NCI-H510A treated with DMSO at 0.1 percent for 48 hours (cell line): ENCODE measurements around the gene LYZ.
A peak's percentile ranks its signal among the peaks of the same experiment; 100 is the strongest.
"Not testable (repeated sequence)": the region's sequence is repeated elsewhere in the genome, so short reads cannot be mapped to it uniquely, and the experiment has no call there.

Experiments used
- DNase-seq: peaks from one replicate; lab custom pipeline; 2025; lab: John Stamatoyannopoulos, UW

The LYZ gene

GRCh38 chr12:69348162-69348938 lies at the start of gene LYZ:
LYZ (plus strand) TSS chr12:69348381; CDS start chr12:69348409, 28 bp downstream.
- no peak for DNase-seq

GRCh38 chr12:69298947-69299346 lies 49.2 kb upstream of the LYZ start:
- no peak for DNase-seq

GRCh38 chr12:69304284-69304683 lies 43.9 kb upstream of the LYZ start:
- DNase-seq: no peak

GRCh38 chr12:69309461-69309860 lies 38.7 kb upstream of the LYZ start:
- no peak for DNase-seq

DNA sequence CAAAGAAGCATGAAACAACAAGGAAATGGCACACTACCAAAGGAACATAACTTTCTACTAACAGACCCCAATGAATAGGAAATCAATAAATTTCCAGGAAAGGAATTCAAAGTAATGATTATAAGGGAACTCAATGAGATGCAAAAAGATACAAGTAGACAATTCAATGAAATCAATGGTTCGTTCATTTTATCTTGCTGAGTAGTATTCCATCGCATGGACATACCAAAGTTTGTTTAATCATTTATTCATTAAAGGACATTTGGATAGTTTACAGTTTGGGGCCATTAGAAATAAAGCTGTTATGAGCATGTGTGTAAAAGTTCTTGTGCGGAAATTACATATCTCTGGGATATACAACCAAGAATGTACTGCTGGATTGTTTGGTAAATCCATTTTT lies 35.0 kb upstream of the LYZ start:
- no peak for DNase-seq

DNA sequence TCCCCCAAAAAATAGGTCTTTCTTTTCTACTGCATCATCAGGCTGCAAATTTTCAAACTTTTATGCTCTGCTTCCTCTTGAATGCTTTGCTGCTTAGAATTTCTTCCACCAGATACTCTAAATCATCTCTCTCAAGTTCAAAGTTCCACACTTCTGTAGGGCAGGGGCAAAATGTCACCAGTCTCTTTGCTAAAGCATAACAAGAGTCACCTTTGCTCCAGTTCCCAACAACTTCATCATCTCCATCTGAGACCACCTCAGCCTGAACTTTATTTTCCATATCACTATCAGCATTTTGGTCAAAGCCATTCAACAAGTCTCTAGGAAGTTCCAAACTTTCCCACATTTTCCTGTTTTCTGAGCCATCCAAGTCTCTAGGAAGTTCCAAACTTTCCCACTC lies 31.4 kb upstream of the LYZ start:
- DNase-seq: not testable (repeated sequence)

GRCh38 chr12:69317233-69317632 lies 30.9 kb upstream of the LYZ start:
- not testable (repeated sequence) for DNase-seq

DNA sequence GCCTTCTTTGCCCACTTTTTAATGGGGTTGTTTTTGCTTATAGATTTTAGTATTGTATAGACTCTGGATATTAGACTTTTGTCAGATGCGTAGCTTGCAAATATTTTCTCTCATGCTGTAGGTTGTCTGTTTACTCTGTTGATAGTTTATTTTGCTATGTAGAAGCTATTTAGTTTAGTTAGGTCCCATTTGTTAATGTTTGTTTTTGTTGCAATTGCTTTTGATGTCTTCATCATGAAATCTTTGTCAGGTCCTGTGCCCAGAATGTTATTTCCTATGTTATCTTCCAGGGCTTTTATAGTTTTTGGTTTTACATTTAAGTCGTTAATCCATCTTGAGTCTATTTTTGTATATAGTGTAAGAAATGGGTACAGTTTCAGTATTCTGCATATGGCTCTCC lies 30.0 kb upstream of the LYZ start:
- no peak for DNase-seq

DNA sequence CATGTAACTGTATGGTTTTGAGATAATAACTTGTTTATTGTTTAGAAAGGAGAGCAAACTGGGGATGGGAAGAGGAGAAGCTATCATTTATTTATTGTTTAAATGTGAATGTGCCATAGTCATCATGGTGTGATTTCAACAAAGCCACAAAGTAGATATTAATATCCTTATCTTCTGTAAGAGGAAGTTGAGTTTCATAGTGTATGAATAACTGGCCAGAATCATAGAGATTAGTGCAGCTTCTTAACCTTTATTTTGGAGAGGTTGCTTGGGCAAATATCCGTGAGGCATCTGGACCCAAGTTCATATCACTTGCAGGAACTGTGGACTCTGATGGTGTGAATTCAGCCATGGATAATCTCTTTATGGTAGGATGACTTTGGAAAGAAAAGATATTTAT lies 26.8 kb upstream of the LYZ start:
- DNase-seq: no peak

GRCh38 chr12:69324797-69325466 lies 23.2 kb upstream of the LYZ start:
- no peak for DNase-seq

DNA sequence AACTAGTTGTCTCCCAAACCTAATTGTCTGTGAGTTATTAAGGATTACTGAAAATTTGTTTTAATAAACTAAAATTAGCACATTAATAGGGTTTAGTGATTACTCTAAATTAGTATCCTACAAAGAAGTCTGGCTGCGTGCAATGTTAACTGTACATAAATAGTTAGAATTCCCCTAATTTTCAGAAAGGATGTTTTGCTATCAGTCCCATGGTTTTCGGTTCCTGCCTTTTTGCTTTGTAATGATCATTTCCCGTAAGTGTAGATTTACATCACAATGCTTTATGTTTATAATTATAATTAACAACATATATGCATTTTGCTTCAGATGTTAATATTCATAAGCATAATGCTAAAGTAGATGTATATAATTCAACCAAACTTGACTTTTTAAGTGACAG lies 19.8 kb upstream of the LYZ start:
- no peak for DNase-seq

DNA sequence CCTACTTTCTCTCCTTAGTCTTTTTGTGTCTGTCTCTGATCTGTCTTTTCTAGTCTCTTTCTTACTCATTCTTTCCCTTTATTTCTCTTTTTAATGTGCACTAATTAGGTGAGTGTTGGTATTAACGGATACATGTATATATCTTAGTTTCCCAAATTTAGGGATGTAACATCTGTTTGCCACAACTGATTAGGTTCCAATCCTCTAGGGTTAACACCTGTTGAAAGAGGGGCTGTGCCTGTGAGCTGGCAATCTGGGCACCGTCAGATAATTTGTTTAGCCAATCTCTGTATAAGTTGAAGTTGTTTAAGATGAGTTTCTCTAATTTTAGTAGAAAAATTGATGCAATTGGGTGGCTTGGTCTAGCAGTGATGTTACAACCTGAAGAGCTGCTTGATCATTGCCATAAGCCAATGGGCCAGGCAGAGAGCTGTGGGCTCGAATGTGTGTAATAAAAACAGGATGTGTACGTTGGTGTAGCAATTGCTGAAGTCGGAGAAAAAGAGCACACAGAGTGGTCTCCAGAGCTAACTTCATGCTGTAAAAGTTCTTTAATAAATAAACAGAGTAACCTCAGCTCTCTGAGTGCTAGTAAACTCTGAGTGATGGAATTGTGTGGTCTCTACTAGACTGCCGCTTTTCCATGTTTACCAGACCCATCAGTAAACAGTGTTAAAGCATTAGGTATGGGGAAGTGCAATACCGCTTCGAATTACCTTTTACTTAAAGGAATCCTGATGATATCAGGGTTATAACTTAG lies 18.3 kb upstream of the LYZ start:
- no peak for DNase-seq

- peak; percentile 86 for DNase-seq
These were observed 17.4 kb upstream of the LYZ start for GRCh38 chr12:69330475-69331473.

DNA sequence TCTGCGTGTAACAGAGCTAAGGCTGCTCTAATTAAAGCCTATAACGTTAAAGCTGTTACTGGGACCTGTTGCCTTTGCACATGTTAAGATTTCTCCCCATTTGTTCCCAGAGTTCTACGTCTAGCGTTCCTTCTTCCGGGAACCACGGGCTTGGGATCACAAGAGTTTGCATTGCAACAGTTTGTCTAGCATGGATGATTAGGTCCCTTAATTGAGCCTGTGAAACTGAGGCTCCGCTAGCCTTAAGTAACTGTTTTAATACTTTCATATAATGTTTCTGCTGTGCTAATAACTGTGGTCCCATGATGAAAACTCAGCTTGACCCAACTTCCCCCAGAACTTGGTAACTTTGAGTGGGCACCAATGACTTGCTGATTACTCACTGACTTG lies 16.7 kb upstream of the LYZ start:
- DNase-seq: peak; percentile 75

DNA sequence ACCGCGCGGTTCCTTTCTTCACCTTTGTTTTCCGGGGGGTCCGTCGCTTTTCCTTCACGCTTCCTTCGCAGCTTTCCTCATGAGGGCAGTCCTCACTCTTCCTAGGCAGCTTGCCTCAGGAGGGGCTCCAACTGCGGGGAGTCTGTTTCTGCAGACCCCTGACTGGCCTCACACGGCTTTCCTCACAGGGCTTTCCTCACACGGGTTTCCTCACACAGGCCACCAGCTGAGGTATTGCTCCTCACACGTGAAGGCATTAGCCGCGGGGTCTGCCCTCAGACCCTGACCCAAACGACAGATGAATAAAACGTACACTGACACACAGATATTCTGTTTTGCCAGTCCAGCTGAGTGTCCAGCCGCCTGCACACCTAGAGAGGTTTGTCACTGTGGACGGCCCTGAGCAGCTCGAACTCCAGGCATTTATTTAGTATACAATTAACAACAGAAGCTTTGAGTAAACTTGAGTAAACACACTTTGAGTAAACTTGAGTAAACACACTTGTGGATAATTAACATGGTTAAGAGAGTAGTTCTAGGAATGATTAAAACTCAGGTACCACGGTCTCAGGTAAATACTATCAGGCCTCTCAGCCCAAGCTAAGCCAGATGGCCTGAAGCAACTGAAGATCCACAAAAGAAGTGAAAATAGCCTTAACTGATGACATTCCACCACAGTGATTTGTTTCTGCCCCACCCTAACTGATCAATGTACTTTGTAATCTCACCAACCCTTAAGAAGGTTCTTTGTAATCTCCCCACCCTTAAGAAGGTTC lies 16.1 kb upstream of the LYZ start:
- no peak for DNase-seq

GRCh38 chr12:69332815-69333358 lies 15.3 kb upstream of the LYZ start:
- no peak for DNase-seq

GRCh38 chr12:69334158-69334557 lies 14.0 kb upstream of the LYZ start:
- DNase-seq: no peak

- no peak for DNase-seq
These were observed 10.7 kb upstream of the LYZ start for GRCh38 chr12:69337311-69338090.

DNA sequence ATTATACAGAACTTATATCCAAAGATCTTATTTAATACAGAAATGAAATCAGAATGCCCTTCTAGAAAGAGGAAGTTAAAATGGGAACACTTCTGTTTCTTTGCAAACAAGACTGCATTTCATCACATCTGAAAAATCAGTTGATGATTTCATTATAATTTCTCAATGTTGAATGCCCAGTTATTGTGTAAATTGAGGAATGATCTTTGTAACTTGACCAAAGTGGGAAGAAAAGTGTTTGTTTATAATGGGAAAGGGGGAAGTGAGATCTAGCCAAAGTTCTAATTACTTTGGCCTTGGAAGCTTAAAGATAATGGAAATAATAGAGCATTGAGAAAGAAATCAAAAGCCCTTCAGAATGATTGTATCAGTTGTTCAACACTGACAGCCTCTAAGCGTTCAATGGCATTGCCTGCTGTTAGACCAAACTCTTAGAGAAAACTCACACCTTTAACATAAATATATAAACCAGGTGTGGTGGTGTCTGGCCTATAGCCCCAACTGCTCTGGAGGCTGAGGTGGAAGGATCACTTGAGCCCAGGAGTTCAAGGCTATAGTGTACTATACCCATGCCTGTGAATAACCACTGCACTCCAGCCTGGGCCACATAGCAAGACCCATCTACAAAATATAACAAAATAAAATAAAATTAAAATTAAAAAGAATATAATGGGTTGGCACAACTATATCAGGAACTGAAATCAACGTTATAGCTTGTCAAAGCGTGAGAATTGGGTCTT lies 9.9 kb upstream of the LYZ start:
- no peak for DNase-seq
